NOMO-1 treated with dmso at 0.1 percent for 144 hours (cell line): ENCODE results near the gene FHOD3.
"Not testable (repeated sequence)": the region's sequence is repeated elsewhere in the genome, so short reads cannot be mapped to it uniquely, and the experiment has no call there.

Source experiments
- DNase-seq: peaks from one replicate; lab custom pipeline; 2025; ENCODE audit not compliant: unreplicated experiment; lab: John Stamatoyannopoulos, UW

FHOD3 gene

GRCh38 chr18:36348331-36348730 is 50.8 kb downstream of the FHOD3 start:
- DNase-seq: no peak

- no peak for DNase-seq
Measured at GRCh38 chr18:36348971-36349417, 51.5 kb downstream of the FHOD3 start.

GRCh38 chr18:36349552-36349951 is 52.0 kb downstream of the FHOD3 start:
- DNase-seq: no peak

- DNase-seq: no peak
Measured at GRCh38 chr18:36350251-36350651, 52.7 kb downstream of the FHOD3 start.

- no peak for DNase-seq
Measured at GRCh38 chr18:36350839-36351469, 53.4 kb downstream of the FHOD3 start.

GRCh38 chr18:36352384-36352783 is 54.9 kb downstream of the FHOD3 start:
- DNase-seq: no peak

GRCh38 chr18:36354989-36355388 is 57.5 kb downstream of the FHOD3 start:
- no peak for DNase-seq

GRCh38 chr18:36355511-36355910 is 58.0 kb downstream of the FHOD3 start:
- DNase-seq: no peak

- DNase-seq: not testable (repeated sequence)
Measured at GRCh38 chr18:36356741-36357140, 59.2 kb downstream of the FHOD3 start.

- no peak for DNase-seq
Measured at GRCh38 chr18:36358141-36358540, 60.6 kb downstream of the FHOD3 start.

- no peak for DNase-seq
Measured at GRCh38 chr18:36360256-36360909, 62.9 kb downstream of the FHOD3 start.

- no peak for DNase-seq
Measured at GRCh38 chr18:36364911-36365624, 67.6 kb downstream of the FHOD3 start.

- no peak for DNase-seq
Measured at GRCh38 chr18:36365836-36366775, 68.6 kb downstream of the FHOD3 start.

GRCh38 chr18:36366994-36367839 is 69.7 kb downstream of the FHOD3 start:
- DNase-seq: no peak

GRCh38 chr18:36368889-36369288 is 71.4 kb downstream of the FHOD3 start:
- no peak for DNase-seq

- DNase-seq: peak; percentile 39
Measured at GRCh38 chr18:36372903-36373311, 75.4 kb downstream of the FHOD3 start.

GRCh38 chr18:36374262-36374661 is 76.7 kb downstream of the FHOD3 start:
- no peak for DNase-seq

GRCh38 chr18:36375118-36375517 is 77.6 kb downstream of the FHOD3 start:
- DNase-seq: no peak

GRCh38 chr18:36376361-36376760 is 78.8 kb downstream of the FHOD3 start:
- DNase-seq: no peak

GRCh38 chr18:36377626-36378025 is 80.1 kb downstream of the FHOD3 start:
- no peak for DNase-seq
